Skeletal muscle tissue (tissue), 4 donors: Measurements from ENCODE around the gene POU2F2. TPM values are rescaled to one million over a fixed set of nuclear protein-coding genes. Genes with fewer than 3 reads are reported as not detected.

Experiments used
- H3K27ac ChIP-seq: one replicate; pipeline ENCODE4 v1.7.0; 2013; ENCODE audit warnings: mild to moderate bottlenecking, low read depth, low read length, inconsistent platforms
- H3K27me3 ChIP-seq, 3 donors: one replicate each; pipeline ENCODE4 v1.7.0; 2013; ENCODE audit warnings: low read length in 3 of 3; ENCODE audit not compliant: control insufficient read depth in 3 of 3, insufficient read depth in 3 of 3
- H3K36me3 ChIP-seq, 3 donors: one replicate each; pipeline ENCODE4 v1.7.0; 2013; ENCODE audit warnings: low read length in 3 of 3; ENCODE audit not compliant: control insufficient read depth in 3 of 3, insufficient read depth in 3 of 3
- H3K4me1 ChIP-seq, 3 donors: one replicate each; pipeline ENCODE4 v1.7.0; 2013; ENCODE audit warnings: low read length in 3 of 3, mild to moderate bottlenecking in 3 of 3; ENCODE audit not compliant: control insufficient read depth in 3 of 3, insufficient read depth in 3 of 3
- H3K4me3 ChIP-seq, 3 donors: one replicate each; pipeline ENCODE4 v1.7.0; 2013; ENCODE audit warnings: low read length in 3 of 3
- H3K9ac ChIP-seq, 3 donors: one replicate each; pipeline ENCODE4 v1.7.0; 2013; ENCODE audit warnings: low read length in 3 of 3, mild to moderate bottlenecking in 3 of 3, moderate library complexity in 2 of 3, low read depth in 1 of 3
- H3K9me3 ChIP-seq, 3 donors: one replicate each; pipeline ENCODE4 v1.7.0; 2013; ENCODE audit warnings: low read length in 3 of 3; ENCODE audit not compliant: control insufficient read depth in 3 of 3
- total RNA-seq: library from RNA; depleted of rRNA; stranded (reverse); fragments of >200 nt; gene quantifications from one replicate; pipeline ENCODE4 v1.2.3, GENCODE V29; 2014
- donor health status: Osteomylitis.

The POU2F2 gene
- total RNA-seq, 1 donor from 2014 or later = 0.52 TPM

DNA sequence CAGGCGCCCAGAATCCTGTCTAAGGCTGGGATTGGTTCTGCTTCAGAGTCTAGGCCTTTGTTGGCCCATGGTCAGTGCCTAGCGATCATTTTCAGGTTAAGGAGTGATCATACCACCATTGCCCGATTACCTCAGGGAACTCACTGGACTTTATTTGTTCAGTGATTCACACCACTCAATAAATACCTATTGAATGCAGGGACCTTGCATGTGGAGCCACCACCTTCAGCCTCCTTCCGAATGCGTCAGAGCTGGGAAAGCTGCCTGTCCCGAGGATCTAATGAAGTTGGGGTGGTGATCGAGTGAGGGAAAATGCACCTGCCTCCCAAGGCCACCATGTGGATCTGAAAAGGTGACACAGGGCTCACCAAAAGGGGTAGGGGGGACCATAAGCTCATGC lies 40.0 kb upstream of the POU2F2 start:
- Histone ChIP-seq H3K4me1 (peaks cover 7 to 10% (median 9%) of the 10 kb centered on the region in 3 donors), H3K9ac (no peak overlapping the region), H3K36me3 (no peaks in the 10 kb centered on the region), H3K27me3 (peaks cover 31 to 53% (median 46%) of the 10 kb centered on the region in 3 donors), H3K4me3 (no peak overlapping the region), H3K9me3 (no peaks in the 10 kb centered on the region), H3K27ac (no peak overlapping the region)

DNA sequence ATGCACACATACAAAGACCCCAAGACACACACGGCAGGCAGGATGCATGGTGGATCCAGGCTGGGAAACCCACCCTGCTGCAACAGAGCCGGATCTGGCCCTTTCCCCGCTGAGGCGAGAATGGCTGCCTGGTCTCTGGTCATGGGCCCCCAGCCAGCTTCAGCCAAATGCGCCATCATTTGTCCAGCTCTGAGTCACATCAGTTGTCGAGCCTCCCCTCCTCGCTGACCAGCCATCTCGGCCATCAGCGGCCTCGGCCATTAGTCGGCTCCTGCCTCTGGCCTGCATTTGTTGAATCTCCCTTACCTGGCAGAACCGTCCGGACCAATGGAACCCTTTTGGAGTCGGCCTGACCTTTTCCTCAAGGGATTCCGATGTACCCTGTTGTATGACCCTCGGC lies 38.5 kb upstream of the POU2F2 start:
- Histone ChIP-seq H3K36me3 (no peaks in the 10 kb centered on the region), H3K4me1 (peaks cover under 1 to 2% (median 2%) of the 10 kb centered on the region in 3 donors), H3K9ac (no peak overlapping the region), H3K27ac (no peak overlapping the region), H3K9me3 (no peaks in the 10 kb centered on the region), H3K27me3 (peaks cover 26 to 44% (median 43%) of the 10 kb centered on the region in 3 donors), H3K4me3 (no peak overlapping the region)

DNA sequence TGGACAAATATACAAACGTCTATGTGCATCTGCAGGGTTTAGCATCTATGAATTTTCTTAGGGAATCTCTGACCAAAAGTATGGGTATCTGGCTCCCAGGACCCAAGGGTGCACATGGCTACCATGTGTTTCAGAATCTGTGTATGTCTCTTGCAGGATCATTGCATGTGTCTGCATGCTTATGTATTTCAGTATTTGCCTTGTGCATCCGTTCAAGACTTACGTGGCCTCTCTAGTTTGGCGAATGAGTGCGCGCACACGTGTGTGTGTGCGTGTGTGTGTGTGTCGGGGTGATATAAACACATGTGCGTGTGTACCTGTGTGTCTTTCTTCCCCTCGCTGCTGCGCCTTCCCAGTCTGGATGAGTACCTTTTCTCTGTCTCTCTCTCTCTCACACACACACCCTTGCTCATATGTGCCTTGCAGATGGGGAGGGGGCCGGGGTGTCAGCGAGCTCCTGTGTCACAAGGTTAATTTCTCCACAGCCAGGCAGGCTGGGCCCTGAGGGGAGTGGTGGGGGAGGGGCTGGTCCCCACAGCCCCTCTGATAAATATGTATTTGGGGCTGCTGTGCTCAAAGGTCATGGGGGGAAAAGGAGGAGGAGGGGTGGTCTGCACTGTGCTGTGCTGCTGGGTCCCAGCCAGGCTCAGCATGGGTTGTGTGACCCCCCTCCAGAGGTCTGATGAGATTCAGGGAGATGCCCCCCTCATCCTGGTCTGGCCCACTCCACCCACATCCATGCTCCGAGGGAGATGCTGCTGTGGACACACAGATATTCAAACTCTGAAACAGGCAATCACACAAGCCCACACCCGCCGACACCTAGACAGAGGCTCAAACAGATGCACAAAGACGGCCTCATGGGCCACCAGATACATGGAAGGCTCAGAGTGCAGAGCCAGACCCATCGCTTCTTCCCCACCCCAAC lies 37.5 kb upstream of the POU2F2 start:
- Histone ChIP-seq H3K4me1 (no peaks in the 10 kb centered on the region), H3K9me3 (no peaks in the 10 kb centered on the region), H3K36me3 (no peaks in the 10 kb centered on the region), H3K27me3 (peaks cover 18 to 34% (median 33%) of the 10 kb centered on the region in 3 donors), H3K27ac (no peak overlapping the region), H3K9ac (no peak overlapping the region), H3K4me3 (no peak overlapping the region)

DNA sequence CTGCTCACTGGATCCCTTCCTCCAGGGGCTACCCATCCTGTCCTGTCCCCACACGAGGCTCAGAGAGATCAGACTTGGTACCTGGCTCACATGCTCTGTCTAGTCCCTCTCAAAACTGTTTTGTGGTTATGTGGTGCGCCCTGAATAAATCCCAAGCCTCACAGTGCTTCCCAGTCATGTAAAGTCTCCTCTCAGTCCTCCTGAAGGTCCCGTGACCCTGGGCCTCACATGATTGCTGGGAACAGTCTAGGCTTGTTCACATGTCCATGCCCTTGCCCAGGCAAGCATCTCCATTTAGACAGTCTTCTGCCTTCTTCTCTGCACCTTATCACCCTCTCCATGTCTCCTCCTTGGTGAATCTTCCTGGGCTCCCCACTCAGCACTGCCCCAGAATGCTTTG lies 36.0 kb upstream of the POU2F2 start:
- Histone ChIP-seq H3K4me3 (no peak overlapping the region), H3K36me3 (no peaks in the 10 kb centered on the region), H3K27me3 (peaks cover 6 to 23% (median 19%) of the 10 kb centered on the region in 3 donors), H3K27ac (no peak overlapping the region), H3K4me1 (no peaks in the 10 kb centered on the region), H3K9ac (no peak overlapping the region), H3K9me3 (no peaks in the 10 kb centered on the region)

DNA sequence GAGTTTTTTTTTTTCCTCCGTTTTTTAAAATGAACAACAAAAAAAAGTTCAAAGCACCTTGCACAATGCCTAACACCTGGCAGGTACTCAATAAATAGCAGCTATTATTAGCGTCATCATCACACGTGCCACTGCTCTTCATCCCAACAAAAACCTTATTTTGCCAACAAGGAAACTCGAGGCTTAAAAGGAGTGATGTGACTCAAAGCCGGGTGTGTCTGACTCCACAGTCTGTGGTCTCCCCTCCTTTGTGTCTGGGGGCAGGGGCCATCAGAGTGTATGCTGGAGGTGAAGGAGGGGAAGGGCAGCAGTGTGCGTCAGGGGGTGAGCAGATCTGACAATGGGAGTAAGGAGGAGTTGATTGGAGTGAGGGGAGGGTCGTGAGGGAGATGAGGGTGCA lies 34.1 kb upstream of the POU2F2 start:
- H3K9ac ChIP-seq = no peak overlapping the region
- peaks cover 6 to 22% (median 16%) of the 10 kb centered on the region in 3 donors for H3K27me3 ChIP-seq
- H3K4me3 ChIP-seq = no peak overlapping the region
- no peak overlapping the region for H3K27ac ChIP-seq
- no peaks in the 10 kb centered on the region for H3K36me3 ChIP-seq
- H3K9me3 ChIP-seq = no peaks in the 10 kb centered on the region
- H3K4me1 ChIP-seq = no peaks in the 10 kb centered on the region

DNA sequence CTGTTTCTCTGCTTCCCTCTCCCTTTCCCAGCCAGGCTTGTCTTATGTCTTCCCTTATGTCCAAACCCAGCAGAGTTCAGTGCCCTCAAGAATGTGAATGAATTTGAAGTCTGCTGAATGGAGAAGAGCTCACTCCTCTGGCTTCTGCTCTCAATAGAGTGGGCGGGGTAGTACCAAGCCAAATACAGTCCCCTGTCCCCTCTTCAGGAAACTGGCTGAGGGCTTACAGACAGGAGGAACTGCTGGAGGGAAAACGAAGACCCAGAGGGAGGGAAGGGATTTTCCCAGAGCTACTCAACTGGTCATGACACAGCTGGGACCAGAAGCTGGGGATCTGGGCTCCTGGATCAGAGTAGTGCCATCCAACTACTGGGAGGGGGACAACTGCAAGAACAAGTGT lies 32.9 kb upstream of the POU2F2 start:
- H3K27me3 ChIP-seq = peaks cover 0 to 23% (median 17%) of the 10 kb centered on the region in 3 donors
- no peaks in the 10 kb centered on the region for H3K36me3 ChIP-seq
- H3K9me3 ChIP-seq = no peaks in the 10 kb centered on the region
- no peak overlapping the region for H3K4me3 ChIP-seq
- H3K4me1 ChIP-seq = no peaks in the 10 kb centered on the region
- H3K9ac ChIP-seq = no peak overlapping the region
- no peak overlapping the region for H3K27ac ChIP-seq

DNA sequence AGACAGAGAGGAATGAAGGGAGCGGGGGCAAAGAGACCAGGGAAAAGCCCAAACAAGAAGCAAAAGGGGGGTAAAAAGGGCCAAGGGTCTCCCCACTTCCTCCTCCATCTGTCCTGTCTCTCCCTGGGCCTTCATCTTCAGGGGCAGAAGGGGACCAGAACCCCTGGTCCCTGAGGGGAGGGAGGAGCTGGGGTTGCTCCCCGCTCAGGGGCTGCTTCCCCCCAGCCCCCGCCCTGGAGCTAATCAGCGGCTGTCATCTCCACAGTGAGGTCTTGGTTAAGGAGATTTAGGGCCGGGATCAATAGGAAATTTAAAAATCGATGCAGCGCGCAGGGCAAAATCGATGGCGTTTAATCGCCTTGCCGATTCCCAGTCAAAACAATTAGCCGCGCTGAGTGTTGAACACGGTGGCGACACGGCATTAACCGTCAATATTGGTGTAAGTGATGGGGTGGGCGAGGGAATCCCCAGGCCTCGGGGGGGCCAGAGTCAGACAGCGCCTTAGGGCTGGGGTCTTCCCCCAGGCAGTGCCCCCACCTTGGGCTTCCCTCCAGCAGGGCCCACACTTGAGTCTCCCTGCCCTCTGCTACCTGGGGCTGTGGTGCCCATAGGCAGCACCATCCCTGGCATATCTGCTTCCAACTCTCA lies 29.5 kb upstream of the POU2F2 start:
- Histone ChIP-seq H3K27me3 (peaks cover under 1 to 24% (median 21%) of the 10 kb centered on the region in 3 donors), H3K36me3 (no peaks in the 10 kb centered on the region)

DNA sequence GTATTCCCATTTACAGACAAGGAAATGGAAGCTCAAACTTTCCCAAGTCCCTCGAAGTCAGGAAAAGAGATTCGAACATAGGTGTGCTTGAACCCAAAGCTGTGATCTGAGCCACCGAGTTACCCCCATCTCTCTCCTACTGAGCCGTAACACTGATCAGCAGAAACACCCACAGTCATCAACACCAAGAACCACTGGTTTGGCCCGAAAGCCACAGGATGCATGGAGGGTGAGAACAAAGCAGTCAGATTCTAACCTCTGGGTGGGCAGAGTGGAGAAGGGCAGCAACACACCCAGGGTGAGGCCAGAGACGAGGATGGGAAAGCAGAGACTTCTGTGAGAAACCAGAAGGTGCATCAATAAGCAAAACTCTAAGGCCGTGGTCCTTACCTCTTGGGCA lies 27.7 kb upstream of the POU2F2 start:
- no peaks in the 10 kb centered on the region for H3K36me3 ChIP-seq
- no peak overlapping the region for H3K9ac ChIP-seq
- no peak overlapping the region for H3K4me3 ChIP-seq
- no peaks in the 10 kb centered on the region for H3K9me3 ChIP-seq
- H3K4me1 ChIP-seq = no peaks in the 10 kb centered on the region
- H3K27ac ChIP-seq = no peak overlapping the region
- peaks cover 15 to 40% (median 36%) of the 10 kb centered on the region in 3 donors for H3K27me3 ChIP-seq

More for the DNA sequence above, 29.5 kb upstream of the POU2F2 start:
- H3K4me3 ChIP-seq = no peak overlapping the region
- no peaks in the 10 kb centered on the region for H3K4me1 ChIP-seq
- H3K27ac ChIP-seq = no peak overlapping the region
- H3K9ac ChIP-seq = no peak overlapping the region
- H3K9me3 ChIP-seq = no peaks in the 10 kb centered on the region

DNA sequence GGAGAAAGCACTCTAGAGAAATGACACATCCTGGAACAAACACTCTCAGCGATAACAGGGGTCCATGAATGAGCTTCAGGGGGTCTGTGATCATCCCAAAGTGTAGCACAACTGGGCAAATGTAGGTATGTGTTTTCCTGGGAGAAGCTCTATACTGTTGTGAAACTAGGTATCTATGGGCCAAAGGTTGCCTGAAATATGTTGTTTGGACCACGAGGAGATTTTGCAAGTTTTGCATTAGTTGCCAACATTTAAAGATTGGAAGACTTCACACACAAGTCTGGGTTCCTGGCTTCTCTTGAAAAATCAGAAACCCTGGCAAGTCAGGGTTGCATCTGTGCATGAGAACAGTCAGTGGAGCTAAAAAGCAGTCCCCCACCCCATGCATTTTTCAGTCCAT lies 26.7 kb upstream of the POU2F2 start:
- Histone ChIP-seq H3K4me3 (no peak overlapping the region), H3K27me3 (peaks cover 24 to 47% (median 45%) of the 10 kb centered on the region in 3 donors), H3K4me1 (no peaks in the 10 kb centered on the region), H3K27ac (no peak overlapping the region), H3K9me3 (no peaks in the 10 kb centered on the region), H3K9ac (no peak overlapping the region), H3K36me3 (no peaks in the 10 kb centered on the region)

DNA sequence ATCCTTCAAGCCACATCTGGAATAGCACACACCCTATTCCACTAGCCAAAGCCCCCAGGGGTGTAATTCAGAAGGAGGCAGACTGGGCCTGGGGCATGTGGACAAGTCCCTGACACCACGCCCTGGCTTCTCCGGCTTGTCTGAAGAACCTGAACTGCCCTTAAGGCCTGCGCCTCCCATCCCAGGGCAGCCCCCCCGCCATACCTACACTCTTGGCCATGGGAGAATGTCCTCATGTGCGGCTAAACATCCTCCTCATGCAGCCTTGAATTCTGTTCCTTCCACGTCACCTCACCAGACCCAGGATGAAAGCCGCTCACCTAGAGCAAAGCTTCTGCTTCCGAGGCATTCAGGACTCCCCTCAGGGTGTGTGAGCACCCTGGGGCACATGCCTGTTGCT lies 24.3 kb upstream of the POU2F2 start:
- H3K9me3 ChIP-seq = no peaks in the 10 kb centered on the region
- H3K4me1 ChIP-seq = no peaks in the 10 kb centered on the region
- H3K27ac ChIP-seq = no peak overlapping the region
- H3K27me3 ChIP-seq = peaks cover 35 to 66% (median 60%) of the 10 kb centered on the region in 3 donors
- H3K4me3 ChIP-seq = no peak overlapping the region
- H3K36me3 ChIP-seq = no peaks in the 10 kb centered on the region
- no peak overlapping the region for H3K9ac ChIP-seq
